ENCODE results near the gene NFX1.

NFX1 gene

DNA sequence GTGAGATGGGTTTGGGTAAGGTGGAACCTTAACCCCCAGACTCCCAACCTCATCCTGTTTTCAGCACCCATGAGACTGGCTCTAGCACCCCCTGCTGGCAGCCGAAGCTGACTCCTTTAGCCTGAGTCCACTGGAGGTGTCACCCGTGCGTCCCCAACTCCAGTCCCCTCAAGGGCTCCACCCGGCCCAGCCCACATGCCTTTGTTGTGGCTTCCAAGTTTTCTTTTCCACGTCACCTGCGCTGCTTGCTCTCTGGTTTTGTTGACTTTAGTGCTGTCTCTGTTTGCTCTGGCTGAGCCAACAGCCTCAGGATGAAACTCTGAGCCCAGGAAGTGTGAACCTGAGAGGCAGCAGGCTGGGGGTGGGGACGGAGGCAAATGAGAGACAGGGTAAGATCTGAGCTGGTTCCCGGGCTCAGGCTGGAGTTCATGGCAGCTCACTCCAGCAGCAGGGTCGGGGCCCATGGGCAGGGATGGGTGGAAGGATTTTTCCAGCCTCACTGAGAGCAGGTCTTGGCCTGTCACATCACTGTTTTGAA, 125.3 kb downstream of the NFX1 start:
- H3K4me3 ChIP-seq (replicated peaks in 1 of 2; ENCODE audit: low read depth in 2 of 2, low read length in 2 of 2) = no peak overlapping the region
- DNase-seq (ENCODE audit: low read depth in 2 of 2) = peak; percentile 52
- peak; percentile 85 for TF ChIP-seq CTCF (IDR thresholded peaks at IDR 0.05; ENCODE audit: low read depth, low read length)

DNA sequence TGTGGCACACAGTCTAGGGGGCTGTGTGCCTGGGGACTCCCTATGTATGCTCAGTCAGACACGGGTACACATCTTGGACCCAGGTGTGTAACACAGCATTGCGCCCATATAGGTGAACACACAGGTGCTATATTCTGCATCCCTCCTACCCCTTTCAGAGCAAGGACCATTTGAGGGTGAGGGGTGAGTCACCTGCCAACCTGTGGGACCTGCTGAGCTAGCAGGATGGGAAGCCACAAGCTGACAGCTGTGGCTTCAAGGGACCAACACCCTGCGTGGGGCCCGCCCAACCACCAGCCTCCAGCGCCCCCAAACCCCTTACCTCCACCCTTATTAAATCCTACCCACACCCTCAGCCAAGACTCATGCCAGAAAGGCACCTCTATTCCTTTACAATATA, 126.7 kb downstream of the NFX1 start:
- TF ChIP-seq CTCF (IDR thresholded peaks at IDR 0.05; ENCODE audit: low read depth, low read length) = no peak
- no peak overlapping the region for H3K4me3 ChIP-seq (replicated peaks in 1 of 2; ENCODE audit: low read depth in 2 of 2, low read length in 2 of 2)
- no peak for DNase-seq (ENCODE audit: low read depth in 2 of 2)

- no peak for DNase-seq (ENCODE audit: low read depth in 2 of 2)
- no peak overlapping the region for H3K4me3 ChIP-seq (replicated peaks in 1 of 2; ENCODE audit: low read depth in 2 of 2, low read length in 2 of 2)
- TF ChIP-seq CTCF (IDR thresholded peaks at IDR 0.05; ENCODE audit: low read depth, low read length) = no peak
These were observed 127.8 kb downstream of the NFX1 start for GRCh38 chr9:33418090-33418489.

DNA sequence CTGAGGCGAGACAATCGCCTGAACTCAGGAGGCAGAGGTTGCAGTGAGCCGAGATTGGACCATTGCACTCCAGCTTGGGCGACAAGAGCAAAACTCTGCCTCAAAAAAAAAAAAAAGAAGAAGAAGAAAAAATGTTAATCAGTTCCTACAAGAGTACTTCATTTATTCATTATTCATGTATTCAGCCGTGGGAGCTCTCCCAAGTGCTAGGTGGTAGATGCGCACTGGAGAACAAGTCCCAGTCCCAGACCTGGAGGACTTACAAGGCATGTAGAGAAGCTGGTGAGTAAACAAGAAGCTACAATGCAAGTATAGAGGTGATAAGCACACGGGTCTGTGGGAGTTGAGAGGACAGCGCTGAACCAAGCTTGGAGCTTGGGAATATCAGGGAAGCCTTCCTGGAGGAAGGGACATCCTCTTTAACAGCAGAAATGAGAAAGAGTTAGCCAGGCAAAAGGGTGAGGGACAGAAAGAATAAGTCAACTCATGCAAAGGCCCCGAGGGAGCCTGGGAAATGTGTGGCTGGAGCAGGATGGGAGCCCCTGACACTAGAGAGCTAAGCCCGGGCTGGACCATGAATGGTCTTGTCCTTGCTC, 129.5 kb downstream of the NFX1 start:
- no peak for TF ChIP-seq CTCF (IDR thresholded peaks at IDR 0.05; ENCODE audit: low read depth, low read length)
- no peak overlapping the region for H3K4me3 ChIP-seq (replicated peaks in 1 of 2; ENCODE audit: low read depth in 2 of 2, low read length in 2 of 2)
- no peak for DNase-seq (ENCODE audit: low read depth in 2 of 2)

Measured in cardiac fibroblast (primary cell).